A549 (cell line): ENCODE results near the gene PROM2. TPM values are rescaled to one million over a fixed set of nuclear protein-coding genes. Genes with fewer than 3 reads are reported as not detected.

Experiments used
- ATAC-seq, 2 experiments: fragments of 200-7000 bp in 1 of 2; fragments of >200 bp in 1 of 2; cut with Nextera tagmentation in 1 of 2; cut with Tn5 transposase in 1 of 2; 3 replicates each; pipeline versions ENCODE4 v1.8.0 to v1.9.1; 2018 to 2020; ENCODE audit warnings: mild to moderate bottlenecking in 1 of 2, moderate library complexity in 1 of 2
- CTCF ChIA-PET: fragments of 300-600 bp; sonication (Branson Sonifier 250); formaldehyde crosslinking; extraction: SDS; loops from one replicate; lab custom pipeline; 2021; ENCODE audit warnings: antibody characterized with exemption, inconsistent platforms; lab: Yijun Ruan, JAX
- POLR2A ChIA-PET: fragments of 350-600 bp; formaldehyde crosslinking; extraction: SDS; loops from one replicate; lab custom pipeline; 2021; ENCODE audit warnings: antibody characterized with exemption, inconsistent platforms; lab: Yijun Ruan, JAX
- DNase-seq, 2 experiments: peaks; one replicate each; pipeline versions ENCODE4 v3.0.0 to v3.0.0-alpha.2; 2011 to 2016; ENCODE audit warnings: low read depth in 1 of 2, low spot score in 1 of 2
- FAIRE-seq: peaks from 2 replicates; lab custom pipeline; 2011; peaks lifted over from hg19 to GRCh38; lab: Jason Lieb, UNC
- H3K27ac ChIP-seq, 2 experiments: fragments of >200 bp; sonication (Bioruptor Twin); formaldehyde crosslinking; 3 replicates each; pipeline ENCODE4 v1.5.1; 2016 to 2017
- H3K4me1 ChIP-seq: fragments of >200 bp; sonication (Bioruptor Twin); formaldehyde crosslinking; 3 replicates; pipeline ENCODE4 v1.6.1; 2016
- H3K4me2 ChIP-seq: fragments of >200 bp; sonication (Bioruptor Twin); formaldehyde crosslinking; 3 replicates; pipeline ENCODE4 v1.6.1; 2016
- H3K4me3 ChIP-seq: fragments of >200 bp; sonication (Bioruptor Twin); formaldehyde crosslinking; 3 replicates; pipeline ENCODE4 v1.5.1; 2016
- H3K9me3 ChIP-seq: fragments of >200 bp; sonication (Bioruptor Twin); formaldehyde crosslinking; 3 replicates; pipeline ENCODE4 v1.6.1; 2016
- BCL3 ChIP-seq: fragments of >200 bp; sonication (Bioruptor Twin); formaldehyde crosslinking; IDR thresholded peaks from 3 replicates; pipeline ENCODE4 v1.6.1; 2016
- BHLHE40 ChIP-seq: IDR thresholded peaks from 2 replicates; pipeline ENCODE4 v1.6.1; 2012; ENCODE audit warnings: low read depth, low read length, inconsistent platforms
- EHF ChIP-seq: fragments of 250-450 bp; sonication (Bioruptor Pico); IDR thresholded peaks from 2 replicates; pipeline ENCODE4 v1.5.0; 2020; ENCODE audit warnings: mild to moderate bottlenecking
- EP300 ChIP-seq, 2 experiments: fragments of >200 bp; sonication (Bioruptor Twin); formaldehyde crosslinking; IDR thresholded peaks; 2 replicates in 1 of 2; 3 replicates in 1 of 2; pipeline ENCODE4 v1.6.1; 2016 to 2017
- FOSB ChIP-seq: fragments of 250-450 bp; sonication (Bioruptor Pico); IDR thresholded peaks from 2 replicates; pipeline ENCODE4 v1.5.0; 2020; ENCODE audit warnings: mild to moderate bottlenecking, moderate library complexity
- GATA3 ChIP-seq: IDR thresholded peaks from 2 replicates; pipeline ENCODE4 v1.6.1; 2012; ENCODE audit warnings: borderline replicate concordance
- HES2 ChIP-seq: fragments of >200 bp; sonication (Bioruptor Twin); formaldehyde crosslinking; IDR thresholded peaks from 2 replicates; pipeline ENCODE4 v1.6.1; 2016
- HEYL ChIP-seq: fragments of 250-450 bp; sonication (Bioruptor Pico); IDR thresholded peaks from 2 replicates; pipeline ENCODE4 v1.8.0; 2021; ENCODE audit warnings: mild to moderate bottlenecking, moderate library complexity
- KDM5A ChIP-seq: fragments of 200-600 bp; sonication (generic); IDR thresholded peaks from 2 replicates; pipeline ENCODE4 v1.6.1; 2016; ENCODE audit warnings: antibody characterized with exemption, mild to moderate bottlenecking
- MAX ChIP-seq: IDR thresholded peaks from 2 replicates; pipeline ENCODE4 v1.6.1; 2012
- NFE2L2 ChIP-seq: fragments of 150-350 bp; conservative IDR thresholded peaks from 2 replicates; pipeline ENCODE4 v1.6.1; 2014; ENCODE audit warnings: low read length
- NR3C1 ChIP-seq: fragments of >200 bp; sonication (Bioruptor Twin); formaldehyde crosslinking; IDR thresholded peaks from 3 replicates; pipeline ENCODE4 v1.6.1; 2017
- PBX3 ChIP-seq: IDR thresholded peaks from 2 replicates; pipeline ENCODE4 v1.6.1; 2012
- POLR2A ChIP-seq: IDR thresholded peaks from 2 replicates; pipeline ENCODE4 v1.6.1; 2012; ENCODE audit warnings: mild to moderate bottlenecking, low read length
- POLR2AphosphoS2 ChIP-seq: conservative IDR thresholded peaks from 2 replicates; pipeline ENCODE4 v1.6.1; 2012; ENCODE audit warnings: low read length, improper control_type of control experiment, inconsistent platforms
- RAD21 ChIP-seq, 2 experiments: fragments of >200 bp in 1 of 2; sonication (Bioruptor Twin) in 1 of 2; formaldehyde crosslinking in 1 of 2; IDR thresholded peaks in 1 of 2; conservative IDR thresholded peaks in 1 of 2; 2 replicates in 1 of 2; 3 replicates in 1 of 2; pipeline ENCODE4 v1.6.1; 2012 to 2018; ENCODE audit warnings: inconsistent platforms in 1 of 2
- RARB ChIP-seq: fragments of 250-450 bp; sonication (Bioruptor Pico); IDR thresholded peaks from 2 replicates; pipeline ENCODE4 v1.8.0; 2021; ENCODE audit warnings: mild to moderate bottlenecking, moderate library complexity
- REST ChIP-seq: fragments of 200-600 bp; sonication (generic); IDR thresholded peaks from 2 replicates; pipeline ENCODE4 v1.6.1; 2016; ENCODE audit warnings: antibody characterized with exemption, mild to moderate bottlenecking, moderate library complexity
- TFCP2L1 ChIP-seq: fragments of 250-450 bp; sonication (Bioruptor Pico); IDR thresholded peaks from 2 replicates; pipeline ENCODE4 v1.5.0; 2021; ENCODE audit warnings: mild to moderate bottlenecking
- TP53 ChIP-seq: fragments of 250-450 bp; sonication (Bioruptor Pico); IDR thresholded peaks from 2 replicates; pipeline ENCODE4 v1.5.0; 2021; ENCODE audit warnings: mild to moderate bottlenecking, moderate library complexity
- ZC3H11A ChIP-seq: fragments of 450-650 bp; IDR thresholded peaks from 2 replicates; pipeline ENCODE4 v1.6.1; 2014; ENCODE audit warnings: antibody characterized with exemption, mild to moderate bottlenecking
- ZNF302 ChIP-seq: fragments of 250-450 bp; sonication (Bioruptor Pico); IDR thresholded peaks from 2 replicates; pipeline ENCODE4 v1.9.0; 2021; ENCODE audit warnings: inconsistent platforms, mild to moderate bottlenecking, moderate library complexity
- WGBS: methylation state at CpG from one replicate; pipeline ENCODE4 v1.1.6; 2017; ENCODE audit errors: missing lambda C conversion rate; 5-methylcytosine and 5-hydroxymethylcytosine counted together
- polyA plus RNA-seq, 4 experiments: library from polyadenylated mRNA; depleted of rRNA in 3 of 4; stranded (reverse); fragments of >200 nt; fragmentation: RNase III in 1 of 4; extraction: RNeasy Plus Mini Kit Qiagen cat#74134 plus additional on column Dnase treatment in 1 of 4; gene quantifications; 2 replicates in 3 of 4; 3 replicates in 1 of 4; pipeline ENCODE4 v1.2.3, GENCODE V29; 2011 to 2017
- TF ChIP-seq, protein P1 (sequence below): fragments of 250-450 bp; sonication (Bioruptor Pico); IDR thresholded peaks from 2 replicates; pipeline ENCODE4 v1.5.0; 2021; ENCODE audit warnings: mild to moderate bottlenecking, moderate library complexity, borderline replicate concordance

The PROM2 gene
- polyA plus RNA-seq, 2 of the 4 experiments (the other 2 are of a cell fraction): 0.08 to 0.09 TPM

GRCh38 chr2:95326433-95327140 is 52.3 kb downstream of the PROM2 start:
- no peaks in the 10 kb centered on the region for H3K4me1 ChIP-seq
- H3K4me2 ChIP-seq: no peak overlapping the region
- DNase-seq (no peak), FAIRE-seq (no peak), ATAC-seq (no peak)
- TF ChIP-seq EHF (CRISPR knock-in tag) (no peak), ZC3H11A (no peak), EP300 (IDR thresholded peaks at IDR 0.05) (no peak)
- 85% methylated on average over 29 of the region's 30 CpGs for WGBS
- peaks cover 21% of the 10 kb centered on the region; the same call in 2 of the 3 replicates for H3K9me3 ChIP-seq
- ChIA-PET CTCF (interaction anchor here (2.3 kb wide), 1 partner anchor 19 kb away, joined by 16 read pairs; no protein-coding TSS in a partner anchor), POLR2A (no interaction called here)
- H3K4me3 ChIP-seq: no peak overlapping the region
- no peak overlapping the region for H3K27ac ChIP-seq

- no peak overlapping the region for H3K27ac ChIP-seq
- ATAC-seq: no peak
- ChIA-PET CTCF (interaction anchor here (2.3 kb wide), 1 partner anchor 18 kb away, joined by 16 read pairs; no protein-coding TSS in a partner anchor), POLR2A (no interaction called here)
- WGBS: 35% methylated on average over 5 of the region's 7 CpGs
- FAIRE-seq: no peak
- TF ChIP-seq NFE2L2: no peak
- no peak for TF ChIP-seq FOSB
- H3K9me3 ChIP-seq: peaks cover 21% of the 10 kb centered on the region; the same call in 2 of the 3 replicates
- H3K4me3 ChIP-seq: no peak overlapping the region
- DNase-seq: no peak
- no peaks in the 10 kb centered on the region for H3K4me1 ChIP-seq
- no peak overlapping the region for H3K4me2 ChIP-seq
These were observed 53.6 kb downstream of the PROM2 start for GRCh38 chr2:95327861-95328260.

DNA sequence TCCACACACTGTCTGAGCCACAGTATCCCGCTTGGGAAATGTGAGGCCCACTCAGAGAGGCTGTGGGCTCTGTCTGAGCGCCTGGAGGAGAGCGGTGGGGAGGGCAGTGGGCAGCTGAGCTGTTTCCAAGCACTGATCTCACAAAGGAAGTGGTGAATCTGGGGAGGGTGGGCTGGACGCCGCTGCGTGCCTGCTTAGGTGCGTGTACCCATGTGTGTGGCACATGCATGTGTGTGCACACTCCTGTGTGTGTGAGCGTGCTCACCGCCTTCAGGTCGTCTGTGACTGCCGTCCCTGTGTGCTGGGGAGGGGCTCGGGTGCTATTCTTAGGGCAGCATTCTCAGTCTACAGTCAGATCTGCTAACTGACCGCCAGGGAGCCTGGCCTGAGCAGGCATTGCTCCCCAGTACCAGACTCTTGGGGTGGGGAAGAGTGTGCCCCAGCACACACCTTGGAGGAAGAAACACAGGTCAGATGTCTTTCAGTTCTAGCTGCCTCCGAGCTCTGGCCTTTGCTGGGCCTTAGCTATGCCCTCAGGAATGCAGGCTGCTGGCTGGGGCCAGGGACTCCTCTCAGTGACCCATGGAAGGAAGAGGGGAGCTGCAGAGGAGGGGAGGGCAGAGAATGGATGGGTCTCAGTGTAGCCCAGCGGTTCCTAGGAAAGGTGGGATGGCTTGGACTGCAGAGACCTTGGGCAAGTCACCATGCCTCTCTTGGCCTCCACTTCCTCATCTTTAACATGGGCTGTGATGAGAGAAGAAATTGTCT is 54.3 kb downstream of the PROM2 start:
- CTCF ChIA-PET: interaction anchor here (2.3 kb wide), 1 partner anchor 17 kb away, joined by 16 read pairs; no protein-coding TSS in a partner anchor
- H3K9me3 ChIP-seq: peaks cover 21% of the 10 kb centered on the region; the same call in 2 of the 3 replicates
- no peak overlapping the region for H3K4me2 ChIP-seq
- TF ChIP-seq PBX3: no peak
- TF ChIP-seq HES2: no peak
- no peak for TF ChIP-seq BHLHE40
- no peak for TF ChIP-seq TP53 (CRISPR knock-in tag)
- no peak for TF ChIP-seq RAD21 (conservative IDR thresholded peaks at IDR 0.05 in 1 of 2, IDR thresholded peaks at IDR 0.05 in 1 of 2)
- TF ChIP-seq HEYL (CRISPR knock-in tag): no peak
- no peak for TF ChIP-seq BCL3
- TF ChIP-seq, protein P1, sequence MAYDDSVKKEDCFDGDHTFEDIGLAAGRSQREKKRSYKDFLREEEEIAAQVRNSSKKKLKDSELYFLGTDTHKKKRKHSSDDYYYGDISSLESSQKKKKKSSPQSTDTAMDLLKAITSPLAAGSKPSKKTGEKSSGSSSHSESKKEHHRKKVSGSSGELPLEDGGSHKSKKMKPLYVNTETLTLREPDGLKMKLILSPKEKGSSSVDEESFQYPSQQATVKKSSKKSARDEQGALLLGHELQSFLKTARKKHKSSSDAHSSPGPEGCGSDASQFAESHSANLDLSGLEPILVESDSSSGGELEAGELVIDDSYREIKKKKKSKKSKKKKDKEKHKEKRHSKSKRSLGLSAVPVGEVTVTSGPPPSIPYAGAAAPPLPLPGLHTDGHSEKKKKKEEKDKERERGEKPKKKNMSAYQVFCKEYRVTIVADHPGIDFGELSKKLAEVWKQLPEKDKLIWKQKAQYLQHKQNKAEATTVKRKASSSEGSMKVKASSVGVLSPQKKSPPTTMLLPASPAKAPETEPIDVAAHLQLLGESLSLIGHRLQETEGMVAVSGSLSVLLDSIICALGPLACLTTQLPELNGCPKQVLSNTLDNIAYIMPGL (CRISPR knock-in tag): no peak
- TF ChIP-seq KDM5A: no peak
- TF ChIP-seq POLR2AphosphoS2: no peak
- TF ChIP-seq GATA3: no peak
- no peak for TF ChIP-seq EP300 (IDR thresholded peaks at IDR 0.05)
- TF ChIP-seq FOSB: no peak
- TF ChIP-seq REST: no peak
- no peak for TF ChIP-seq MAX
- TF ChIP-seq NR3C1: no peak
- no peak for TF ChIP-seq TFCP2L1
- no peak for TF ChIP-seq POLR2A
- no peak for TF ChIP-seq ZNF302 (CRISPR knock-in tag)
- no peak for TF ChIP-seq RARB
- H3K4me1 ChIP-seq: no peaks in the 10 kb centered on the region
- 46% methylated on average over 12 of the region's 15 CpGs for WGBS
- POLR2A ChIA-PET: no interaction called here
- DNase-seq (no peak), ATAC-seq (peak in 1 of 2 experiments; percentile 13; a peak in 2 of 6 replicates), FAIRE-seq (no peak)
- no peak overlapping the region for H3K27ac ChIP-seq
- no peak overlapping the region for H3K4me3 ChIP-seq
